ENCODE data around the gene PRPF19.

The PRPF19 gene

GRCh38 chr11:60872124-60872960 lies 34.0 kb downstream of the PRPF19 start:
- no peak for DNase-seq

DNA sequence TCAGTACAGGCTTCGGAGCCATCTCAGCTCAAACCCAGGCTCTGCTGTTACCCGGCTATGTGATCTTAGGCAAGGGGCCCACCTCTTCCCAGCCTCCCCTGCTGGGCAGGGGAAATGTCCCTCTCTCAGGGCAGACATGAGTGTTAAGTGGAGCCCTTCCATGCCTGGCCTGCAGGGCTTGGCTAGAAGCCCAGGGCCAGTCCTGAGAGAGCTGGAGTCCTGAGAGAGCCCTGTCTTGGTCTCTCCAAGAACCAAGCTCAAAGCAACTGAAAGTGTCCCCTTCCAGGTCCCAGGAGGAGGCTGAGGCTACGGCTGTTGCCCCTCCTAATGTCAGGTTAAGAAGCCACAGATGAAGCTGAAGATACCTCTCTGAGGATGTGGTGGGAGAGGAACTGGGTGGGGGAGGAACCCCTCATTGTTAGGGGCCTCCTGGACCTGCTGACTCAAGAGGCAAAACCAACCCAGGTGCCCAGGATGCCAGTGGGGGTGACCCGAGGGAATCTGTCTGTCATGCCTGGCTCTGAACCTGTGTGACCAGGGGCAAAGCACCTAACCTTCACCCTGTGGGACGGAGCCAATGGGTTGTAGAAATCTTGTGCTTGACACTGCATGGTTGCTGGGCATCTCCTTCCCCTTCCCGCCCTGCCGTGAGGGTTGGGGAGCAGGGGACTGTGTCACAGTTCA lies 34.9 kb downstream of the PRPF19 start:
- no peak for DNase-seq

DNA sequence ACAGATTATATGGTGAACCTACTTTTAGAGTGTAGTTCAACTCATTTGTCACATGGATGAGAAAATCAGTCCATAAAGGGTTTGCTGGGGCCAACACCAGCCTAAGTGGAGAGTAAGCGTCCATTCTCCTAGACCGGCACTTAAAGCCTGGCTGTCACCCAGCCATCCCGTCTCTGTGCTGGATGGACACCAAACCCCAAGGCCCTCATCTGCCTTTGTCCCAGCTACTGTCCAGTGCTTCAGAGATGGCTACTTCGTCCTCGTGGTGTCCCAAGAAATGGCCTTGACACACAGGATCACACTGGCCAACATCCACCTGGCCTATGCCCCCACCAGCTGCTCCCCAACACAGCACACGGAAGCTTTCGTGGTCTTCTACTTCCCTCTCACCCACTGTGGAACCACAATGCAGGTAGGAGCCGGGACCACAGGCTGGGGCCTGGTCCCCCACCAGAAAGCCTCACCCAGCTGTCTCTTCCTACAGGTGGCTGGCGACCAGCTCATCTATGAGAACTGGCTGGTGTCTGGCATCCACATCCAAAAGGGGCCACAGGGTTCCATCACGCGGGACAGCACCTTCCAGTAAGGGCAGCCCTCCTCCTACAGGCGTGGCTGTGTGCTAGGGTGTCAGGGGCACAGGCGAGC lies 35.5 kb downstream of the PRPF19 start:
- no peak for DNase-seq

DNA sequence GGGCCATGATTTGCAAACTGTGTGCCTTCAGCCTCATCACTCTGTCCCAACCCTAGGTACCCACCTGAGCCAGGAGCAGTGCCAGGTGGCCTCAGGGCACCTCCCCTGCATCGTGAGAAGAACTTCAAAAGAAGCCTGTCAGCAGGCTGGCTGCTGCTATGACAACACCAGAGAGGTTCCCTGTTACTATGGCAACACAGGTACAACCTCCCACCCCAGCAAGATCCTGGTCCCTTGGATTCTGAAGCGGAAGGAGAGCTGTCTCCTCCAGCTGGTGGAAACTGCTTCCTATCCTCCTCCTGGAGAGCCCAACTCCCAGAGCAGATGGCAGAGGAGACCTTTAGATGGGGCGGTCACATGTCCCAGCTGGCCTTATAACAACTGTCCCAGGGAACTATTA lies 36.1 kb downstream of the PRPF19 start:
- DNase-seq = no peak

- DNase-seq = no peak
These were observed 36.9 kb downstream of the PRPF19 start for GRCh38 chr11:60869451-60869825.

DNA sequence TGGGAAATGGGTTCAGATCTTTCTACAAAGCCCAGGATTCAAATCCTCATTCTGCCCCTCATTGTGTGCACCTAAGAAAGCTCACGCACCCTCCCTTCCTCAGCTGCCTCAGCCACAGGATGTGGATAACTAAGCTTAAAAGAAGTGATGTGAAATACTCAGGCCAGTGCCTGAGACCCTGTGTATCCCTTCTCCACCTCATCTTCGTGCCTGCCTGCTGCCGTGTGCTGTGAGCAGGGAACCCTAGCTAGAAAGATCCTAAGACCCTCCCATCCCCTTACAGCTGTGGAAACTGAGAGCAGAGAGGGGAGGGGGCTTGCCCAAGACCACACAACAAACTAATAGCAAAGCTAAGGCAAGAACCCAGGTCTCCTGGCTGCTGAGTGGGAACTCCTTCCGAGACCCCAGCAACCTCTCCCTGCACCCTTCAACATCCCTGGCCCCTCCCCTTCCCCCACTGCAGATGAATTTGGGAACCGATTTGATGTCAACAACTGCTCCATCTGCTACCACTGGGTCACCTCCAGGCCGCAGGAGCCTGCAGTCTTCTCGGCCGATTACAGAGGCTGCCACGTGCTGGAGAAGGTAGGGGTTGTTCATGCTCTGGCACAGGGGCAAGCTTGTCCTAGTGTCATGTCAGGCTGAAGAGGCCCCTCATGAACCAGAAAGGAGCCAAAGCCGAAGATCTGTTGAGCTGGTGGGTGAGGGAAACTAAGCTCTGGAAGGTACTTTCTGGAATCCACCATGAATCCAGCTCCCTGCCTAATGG lies 37.5 kb downstream of the PRPF19 start:
- no peak for DNase-seq

DNA sequence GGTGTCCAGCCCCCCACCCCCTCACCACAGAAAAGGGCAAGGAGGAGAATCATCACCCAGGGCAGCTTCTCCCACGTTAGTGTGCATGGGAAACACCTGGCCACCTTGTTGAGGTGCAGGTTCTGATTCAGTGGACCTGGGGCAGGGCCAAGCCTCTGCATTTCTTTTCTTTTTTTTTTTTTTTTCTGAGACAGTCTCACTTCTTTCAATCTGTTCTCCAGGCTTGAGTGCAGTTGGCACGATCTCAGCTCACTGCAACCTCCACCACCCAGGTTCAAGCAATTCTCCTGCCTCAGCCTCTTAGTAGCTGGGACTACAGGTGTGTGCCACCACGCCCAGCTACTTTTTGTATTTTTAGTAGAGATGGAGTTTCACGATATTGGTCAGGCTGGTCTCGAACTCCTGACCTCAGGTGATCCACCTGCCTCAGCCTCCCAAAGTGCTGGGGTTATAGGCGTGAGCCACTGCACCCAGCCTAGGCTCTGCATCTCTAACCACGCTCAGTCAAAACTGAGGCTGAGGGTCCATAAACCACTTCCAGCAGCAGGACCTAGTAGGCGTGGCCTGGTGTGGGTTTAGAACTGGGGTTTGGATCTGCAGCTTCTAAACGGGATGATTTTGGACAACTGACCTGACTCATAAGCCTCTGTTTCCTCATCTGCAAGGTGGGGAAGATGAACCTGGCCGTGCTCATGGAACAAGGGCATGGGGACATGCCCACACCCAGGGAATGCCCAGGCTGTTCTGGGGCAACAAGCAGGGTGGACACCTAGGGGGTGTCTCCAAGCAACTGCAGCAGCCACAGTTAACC lies 38.3 kb downstream of the PRPF19 start:
- no peak for DNase-seq

DNA sequence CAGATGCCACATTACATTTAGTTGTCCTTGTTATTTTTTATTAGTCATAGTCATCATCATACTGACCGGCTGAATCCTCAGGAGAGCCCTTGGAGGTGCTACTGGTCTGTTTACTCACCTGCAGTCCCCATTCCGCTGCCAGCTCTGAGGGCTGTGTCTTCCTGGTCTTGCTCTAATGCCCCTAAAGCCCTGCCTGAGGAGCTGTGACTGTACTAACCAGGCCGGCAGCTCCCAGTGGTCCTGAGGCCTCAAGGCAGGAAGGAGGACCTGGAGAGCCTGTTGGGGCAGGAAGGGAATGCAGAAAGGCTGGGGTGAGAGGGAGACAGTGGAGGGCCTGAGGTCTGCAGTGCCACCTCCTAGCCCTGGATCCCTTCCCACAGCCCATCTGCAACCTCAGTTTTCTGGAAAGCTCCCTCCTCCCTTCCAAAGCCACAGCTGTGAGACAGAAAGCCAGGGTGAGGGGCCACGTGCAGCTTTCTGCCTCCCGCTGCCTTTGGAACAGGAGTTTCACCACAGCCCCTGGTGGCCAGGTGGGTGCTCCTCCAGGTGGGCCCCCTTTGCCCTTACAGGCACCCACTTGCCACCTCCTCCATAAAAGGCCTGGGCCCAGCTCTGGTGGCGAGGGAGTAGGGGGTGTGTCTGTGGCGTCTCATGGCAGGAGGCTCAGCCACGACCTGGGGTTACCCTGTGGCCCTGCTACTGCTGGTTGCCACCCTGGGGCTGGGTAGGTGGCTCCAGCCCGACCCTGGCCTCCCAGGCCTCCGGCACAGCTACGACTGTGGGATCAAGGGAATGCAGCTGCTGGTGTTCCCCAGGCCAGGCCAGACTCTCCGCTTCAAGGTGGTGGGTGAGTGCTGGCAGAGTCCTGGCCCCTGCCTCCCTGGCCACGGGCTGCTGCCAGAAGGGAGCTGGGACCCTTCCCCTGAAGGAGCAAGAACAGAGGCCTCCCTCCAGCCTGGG lies 39.2 kb downstream of the PRPF19 start, which contains the start of gene ZP1:
ZP1 (plus strand) TSS at position 632 of the 960 bp plus-strand sequence; CDS start at position 652, 20 bp downstream.
- no peak for DNase-seq

DNA sequence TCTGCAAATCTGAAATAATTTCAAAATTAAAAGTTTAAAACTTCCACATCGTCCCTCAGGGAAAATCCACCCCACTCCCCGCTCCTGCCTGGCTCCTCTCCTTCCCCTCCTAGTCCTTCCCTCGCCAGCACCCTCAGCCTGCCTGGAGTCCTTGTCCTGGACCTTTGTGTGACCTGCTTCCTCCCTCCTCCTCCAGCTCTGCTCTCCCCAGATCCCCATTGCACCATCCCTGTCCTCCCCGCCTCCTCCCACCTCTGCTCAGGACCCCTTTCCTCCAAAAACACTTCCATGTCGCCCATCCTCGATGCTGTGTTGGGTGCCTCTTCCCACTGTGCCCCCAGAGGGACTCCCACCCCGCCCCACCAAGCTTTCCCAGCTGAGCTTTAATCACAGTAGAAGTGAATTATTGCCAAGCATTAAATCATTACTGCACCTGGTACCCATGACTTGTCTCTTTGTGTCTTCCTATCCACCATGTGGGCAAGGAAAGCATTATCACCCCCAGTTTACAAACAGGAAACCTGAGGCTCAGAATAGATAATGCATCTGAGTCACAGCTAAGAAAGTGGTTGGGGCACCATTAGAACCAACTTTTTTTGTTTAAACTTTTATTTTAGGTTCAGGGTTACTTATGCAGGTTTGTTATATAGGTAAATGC lies 41.4 kb downstream of the PRPF19 start:
- no peak for DNase-seq

DNA sequence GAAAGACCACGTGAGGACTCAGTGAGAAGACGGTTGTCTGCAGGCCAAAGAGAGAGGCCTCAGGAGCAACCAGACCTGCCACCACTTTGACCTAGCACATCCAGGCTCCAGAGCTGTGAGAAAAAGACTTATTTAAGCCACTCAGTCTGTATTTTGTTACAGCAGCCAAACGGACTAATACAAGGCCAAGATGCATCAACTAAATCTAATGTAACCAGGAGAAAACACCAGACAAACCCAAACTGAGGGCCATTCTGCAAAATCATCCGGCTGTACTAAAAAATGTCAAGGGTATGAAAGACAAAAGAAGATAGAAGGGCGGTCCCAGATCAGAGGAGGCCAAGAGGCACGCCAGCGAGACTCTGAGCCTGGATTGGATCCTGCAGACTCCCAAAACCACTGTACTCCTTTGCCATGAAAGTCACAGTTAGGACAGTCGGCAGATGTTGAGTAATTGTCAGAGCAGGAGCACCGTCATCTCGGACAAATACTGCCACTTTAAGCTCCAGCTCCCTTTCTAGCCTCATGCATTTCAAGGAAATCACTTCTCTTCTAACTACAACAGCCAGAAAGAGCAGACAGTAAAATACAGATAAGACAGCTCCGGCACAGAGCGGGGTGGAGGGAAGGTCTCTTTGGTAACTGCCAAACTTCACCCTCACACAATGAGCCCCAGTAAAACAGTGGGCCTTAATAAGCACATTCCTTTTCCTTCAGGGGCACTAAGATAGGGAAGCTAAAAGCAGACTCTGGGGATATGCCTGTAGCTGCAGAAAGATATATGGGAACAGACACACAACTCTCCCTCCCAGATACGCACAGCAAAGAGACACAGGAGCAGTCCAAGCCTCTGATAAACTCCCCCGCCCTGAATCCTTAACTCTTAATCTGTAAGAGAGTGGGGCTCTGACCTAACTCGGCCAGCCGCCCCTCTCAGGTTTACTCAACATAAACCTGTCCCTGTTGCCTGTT lies 42.5 kb downstream of the PRPF19 start:
- DNase-seq = no peak

- DNase-seq = no peak
These were observed 44.2 kb downstream of the PRPF19 start for GRCh38 chr11:60862171-60862570.

- DNase-seq = no peak
These were observed 45.4 kb downstream of the PRPF19 start for GRCh38 chr11:60860943-60861342.

GRCh38 chr11:60859616-60860250 lies 46.7 kb downstream of the PRPF19 start:
- DNase-seq = no peak

DNA sequence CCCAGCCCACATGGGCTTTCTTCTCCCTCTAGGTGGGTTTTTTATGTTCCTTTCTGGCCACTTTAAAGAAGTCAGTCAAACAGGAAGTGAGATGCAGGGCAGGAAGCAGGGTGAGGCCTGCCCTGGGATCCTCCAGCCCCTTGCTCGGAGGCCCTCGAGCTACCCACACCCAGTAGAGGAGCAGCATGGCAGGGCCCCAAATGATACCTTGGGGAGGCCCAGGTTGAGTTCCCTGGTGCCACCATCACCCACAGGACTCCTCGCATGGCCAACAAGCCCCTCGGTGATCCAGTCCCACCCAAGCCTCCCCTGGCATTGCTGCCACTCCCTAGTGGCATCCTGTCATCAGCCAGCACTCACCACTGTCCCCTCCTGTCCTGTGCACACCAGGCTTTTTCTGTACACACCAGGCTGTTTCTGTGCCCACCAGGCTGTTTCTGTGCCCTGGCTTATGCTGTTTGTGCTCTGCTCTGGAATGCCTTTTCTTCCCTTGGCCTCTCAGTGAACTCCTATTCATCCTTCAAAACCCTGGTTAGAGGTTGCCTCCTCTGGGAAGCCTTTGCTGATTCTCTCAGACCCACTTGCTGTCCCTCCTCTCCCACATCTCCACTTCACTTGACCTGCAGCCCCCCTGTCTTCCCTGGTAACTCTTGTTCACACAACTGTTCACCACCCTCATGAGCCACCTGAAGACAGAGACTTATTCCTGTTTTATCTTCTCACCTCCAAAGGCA lies 47.5 kb downstream of the PRPF19 start:
- DNase-seq = no peak

GRCh38 chr11:60858236-60858635 lies 48.1 kb downstream of the PRPF19 start:
- DNase-seq = no peak

- no peak for DNase-seq
These were observed 48.8 kb downstream of the PRPF19 start for GRCh38 chr11:60857378-60858232.

All from activated CD4-positive, alpha-beta T cell treated with anti-CD3 and anti-CD28 coated beads for 48 hours (primary cell).